ENCODE measurements around the gene MGAT5B.

- no peak for TF ChIP-seq CTCF (IDR thresholded peaks at IDR 0.05)
- TF ChIP-seq POLR2A (IDR thresholded peaks at IDR 0.05): no peak
Observed at GRCh38 chr17:76878568-76878967, 10.4 kb downstream of the MGAT5B start.

All from lower leg skin (tissue), 3 donors.